K562 (cell line): ENCODE data around the gene ENG. TPM values are rescaled to one million over a fixed set of nuclear protein-coding genes. Genes with fewer than 3 reads are reported as not detected.

Experiments used
- ARNT ChIP-seq, 2 experiments: fragments of 450-650 bp; IDR thresholded peaks; 2 replicates each; pipeline ENCODE4 v1.6.1; 2016; ENCODE audit warnings: mild to moderate bottlenecking in 1 of 2
- CREM ChIP-seq: IDR thresholded peaks from 2 replicates; pipeline ENCODE4 v1.6.1; 2014; ENCODE audit warnings: antibody characterized with exemption, low read depth
- ELF2 ChIP-seq: fragments of 250-450 bp; sonication (Bioruptor Pico); IDR thresholded peaks from 2 replicates; pipeline ENCODE4 v1.5.0; 2021; ENCODE audit warnings: mild to moderate bottlenecking
- HNRNPUL1 ChIP-seq: fragments of 200-400 bp; formaldehyde crosslinking; IDR thresholded peaks from 2 replicates; pipeline ENCODE4 v1.6.1; 2017; ENCODE audit warnings: low read length
- NR2F6 ChIP-seq: fragments of 450-650 bp; formaldehyde crosslinking; IDR thresholded peaks from 2 replicates; pipeline ENCODE4 v1.4.0; 2020; ENCODE audit warnings: mild to moderate bottlenecking
- PRMT5 ChIP-seq: sonication (generic); formaldehyde crosslinking; IDR thresholded peaks from 2 replicates; pipeline ENCODE4 v1.5.0; 2020; ENCODE audit warnings: missing genetic modification reagents
- ZNF232 ChIP-seq: sonication (generic); formaldehyde crosslinking; IDR thresholded peaks from 2 replicates; pipeline ENCODE4 v1.8.0; 2022; ENCODE audit warnings: mild to moderate bottlenecking, missing genetic modification reagents
- ZNF551 ChIP-seq: fragments of 250-450 bp; sonication (Bioruptor Pico); IDR thresholded peaks from 2 replicates; pipeline ENCODE4 v1.5.0; 2021; ENCODE audit warnings: mild to moderate bottlenecking, moderate library complexity
- polyA plus RNA-seq, 8 experiments: library from polyadenylated mRNA; depleted of rRNA in 4 of 8; stranded (reverse) in 5 of 8; unstranded in 3 of 8; fragments of >200 nt; fragmentation: Nextera tagmentation in 2 of 8; fragmentation: Illumina TruSeq in 1 of 8; extraction: Ambion mirVana in 2 of 8; extraction: Trizol in 1 of 8; gene quantifications; 2 replicates each; pipeline versions ENCODE4 v1.2.1 to v1.2.3, GENCODE V29; 2011 to 2014; ENCODE audit warnings: inconsistent platforms in 1 of 8, missing spikeins in 1 of 8
- total RNA-seq, 7 experiments: library from RNA; depleted of rRNA in 6 of 7; stranded (reverse); fragments of >200 nt in 6 of 7; fragmentation: Illumina TruSeq in 2 of 7; extraction: Trizol in 2 of 7; gene quantifications; 2 replicates each; pipeline versions ENCODE4 v1.2.1 to v1.2.3, GENCODE V29; 2011 to 2021; ENCODE audit warnings: low replicate concordance in 1 of 7
- TF ChIP-seq, protein P1 (sequence below): fragments of 250-450 bp; sonication (Bioruptor Pico); IDR thresholded peaks from 2 replicates; pipeline ENCODE4 v1.5.0; 2021; ENCODE audit warnings: mild to moderate bottlenecking, moderate library complexity
- TF ChIP-seq, protein P2 (sequence below): sonication (generic); formaldehyde crosslinking; IDR thresholded peaks from 2 replicates; pipeline ENCODE4 v1.8.1; 2023; ENCODE audit warnings: mild to moderate bottlenecking, missing genetic modification reagents
- TF ChIP-seq, protein P3 (sequence below): fragments of 250-450 bp; sonication (Bioruptor Pico); IDR thresholded peaks from 2 replicates; pipeline ENCODE4 v1.8.0; 2021; ENCODE audit warnings: mild to moderate bottlenecking, moderate library complexity
- TF ChIP-seq, protein P4 (sequence below): fragments of 450-650 bp; conservative IDR thresholded peaks from 2 replicates; pipeline ENCODE4 v1.6.1; 2016; ENCODE audit warnings: missing genetic modification characterization, low read depth, mild to moderate bottlenecking, control low read depth, missing compliant biosample characterization
- TF ChIP-seq, protein P5 (sequence below): fragments of 200-800 bp; sonication (Bioruptor generic); IDR thresholded peaks from 2 replicates; pipeline ENCODE4 v1.6.1; 2016; ENCODE audit warnings: missing genetic modification characterization, missing compliant biosample characterization

The ENG gene
- total and polyA plus RNA-seq, 9 of the 15 experiments (the other 6 are each of a cell fraction or from before 2014, with no cell fraction given), result 0.04 to 0.40 (median 0.14) TPM; not detected in 1

DNA sequence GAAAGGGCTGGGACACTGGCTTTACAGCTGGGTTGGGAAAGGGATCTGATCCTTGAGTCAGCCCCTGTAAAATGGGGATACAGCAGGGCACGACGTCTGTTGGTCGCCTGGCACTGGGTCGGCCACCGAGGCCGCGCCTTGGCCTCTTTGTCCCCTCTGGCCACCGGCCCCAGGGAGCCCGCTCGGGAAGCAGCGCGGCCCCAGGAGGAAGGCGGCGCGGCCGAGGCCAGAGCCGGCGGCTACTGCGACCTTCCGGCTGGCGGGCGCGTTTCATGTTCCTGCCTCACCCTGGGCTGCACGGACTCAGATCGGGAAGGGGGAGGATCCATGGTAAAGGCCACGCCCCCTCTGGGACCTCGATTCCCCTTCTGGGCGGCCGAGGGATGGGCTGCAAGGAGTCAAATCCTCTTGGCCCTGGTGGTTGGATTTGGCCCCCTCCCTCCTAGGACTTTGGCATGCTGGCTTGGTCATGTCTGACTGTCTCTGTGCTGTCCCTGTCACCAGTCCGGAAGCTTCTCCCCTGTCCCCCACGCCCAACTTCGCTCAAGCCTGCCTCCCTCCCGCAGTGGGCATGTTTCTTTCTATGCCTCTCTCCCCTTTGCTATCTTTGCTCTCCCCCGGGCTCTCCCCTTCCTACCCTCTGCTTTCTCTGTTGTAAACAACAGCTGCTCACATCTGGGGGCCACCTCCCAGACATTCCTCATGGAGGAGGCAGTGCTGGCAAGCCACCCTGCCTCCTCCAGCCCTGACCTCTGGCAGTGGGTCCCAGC, 26.0 kb downstream of the ENG start (continued):
- TF ChIP-seq ELF2 (CRISPR knock-in tag) (no peak), ZNF551 (CRISPR knock-in tag) (no peak), PRMT5 (CRISPR knock-in tag) (no peak), HNRNPUL1 (no peak), ARNT (IDR thresholded peaks at IDR 0.05) (no peak), CREM (no peak), NR2F6 (CRISPR knock-in tag) (no peak), ZNF232 (CRISPR knock-in tag) (no peak)
- TF ChIP-seq, protein P1, sequence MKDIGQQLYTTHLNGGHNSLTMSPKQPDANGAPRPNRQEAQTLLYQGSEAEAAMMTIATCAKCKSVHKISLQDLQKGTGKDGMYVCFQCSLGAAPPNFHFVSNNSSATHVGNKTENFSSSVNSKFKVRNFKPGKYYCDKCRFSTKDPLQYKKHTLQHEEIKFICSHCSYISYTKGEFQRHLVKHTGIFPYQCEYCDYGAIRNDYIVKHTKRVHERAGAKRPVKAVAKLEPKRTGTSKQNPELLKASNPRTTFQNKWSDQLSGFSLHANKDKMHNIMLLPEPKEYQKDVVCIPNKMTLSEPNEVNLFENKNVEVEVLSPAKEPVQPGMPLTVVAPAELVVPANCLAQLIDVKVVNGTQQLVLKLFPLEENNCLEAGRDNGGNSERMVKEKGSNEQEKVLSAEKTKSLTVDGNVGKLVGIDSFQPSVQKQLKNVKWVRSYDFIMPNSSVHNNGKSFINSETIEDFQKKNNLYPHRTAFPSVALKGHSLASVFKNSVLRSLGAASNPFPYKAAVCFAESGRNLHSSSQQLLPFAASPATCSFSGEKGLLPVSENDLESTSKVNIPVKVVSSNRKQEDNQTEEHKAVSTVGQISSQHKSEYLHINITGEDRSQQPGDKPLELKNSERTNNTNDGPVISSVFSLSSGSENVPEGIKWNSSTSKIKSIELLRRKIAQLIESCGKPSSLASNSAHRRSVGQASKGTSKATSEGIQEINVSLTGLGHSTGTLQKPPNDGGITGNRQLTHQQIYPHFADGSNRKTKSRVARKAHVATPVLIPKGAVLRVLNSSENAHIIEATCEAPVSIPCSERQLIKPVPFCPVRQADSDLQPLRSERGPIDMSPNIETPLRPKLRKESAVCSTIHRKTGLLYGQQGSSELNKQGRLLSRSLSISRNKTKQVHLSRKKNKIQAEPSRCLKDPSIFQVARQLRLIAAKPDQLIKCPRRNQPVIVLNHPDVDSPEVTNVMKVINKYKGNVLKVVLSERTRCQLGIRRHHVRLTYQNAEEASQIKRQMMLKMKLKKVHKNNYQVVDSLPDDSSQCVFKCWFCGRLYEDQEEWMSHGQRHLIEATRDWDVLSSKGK (CRISPR knock-in tag), result no peak
- TF ChIP-seq, protein P2, sequence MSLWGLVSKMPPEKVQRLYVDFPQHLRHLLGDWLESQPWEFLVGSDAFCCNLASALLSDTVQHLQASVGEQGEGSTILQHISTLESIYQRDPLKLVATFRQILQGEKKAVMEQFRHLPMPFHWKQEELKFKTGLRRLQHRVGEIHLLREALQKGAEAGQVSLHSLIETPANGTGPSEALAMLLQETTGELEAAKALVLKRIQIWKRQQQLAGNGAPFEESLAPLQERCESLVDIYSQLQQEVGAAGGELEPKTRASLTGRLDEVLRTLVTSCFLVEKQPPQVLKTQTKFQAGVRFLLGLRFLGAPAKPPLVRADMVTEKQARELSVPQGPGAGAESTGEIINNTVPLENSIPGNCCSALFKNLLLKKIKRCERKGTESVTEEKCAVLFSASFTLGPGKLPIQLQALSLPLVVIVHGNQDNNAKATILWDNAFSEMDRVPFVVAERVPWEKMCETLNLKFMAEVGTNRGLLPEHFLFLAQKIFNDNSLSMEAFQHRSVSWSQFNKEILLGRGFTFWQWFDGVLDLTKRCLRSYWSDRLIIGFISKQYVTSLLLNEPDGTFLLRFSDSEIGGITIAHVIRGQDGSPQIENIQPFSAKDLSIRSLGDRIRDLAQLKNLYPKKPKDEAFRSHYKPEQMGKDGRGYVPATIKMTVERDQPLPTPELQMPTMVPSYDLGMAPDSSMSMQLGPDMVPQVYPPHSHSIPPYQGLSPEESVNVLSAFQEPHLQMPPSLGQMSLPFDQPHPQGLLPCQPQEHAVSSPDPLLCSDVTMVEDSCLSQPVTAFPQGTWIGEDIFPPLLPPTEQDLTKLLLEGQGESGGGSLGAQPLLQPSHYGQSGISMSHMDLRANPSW (CRISPR knock-in tag), result no peak
- TF ChIP-seq, protein P3, sequence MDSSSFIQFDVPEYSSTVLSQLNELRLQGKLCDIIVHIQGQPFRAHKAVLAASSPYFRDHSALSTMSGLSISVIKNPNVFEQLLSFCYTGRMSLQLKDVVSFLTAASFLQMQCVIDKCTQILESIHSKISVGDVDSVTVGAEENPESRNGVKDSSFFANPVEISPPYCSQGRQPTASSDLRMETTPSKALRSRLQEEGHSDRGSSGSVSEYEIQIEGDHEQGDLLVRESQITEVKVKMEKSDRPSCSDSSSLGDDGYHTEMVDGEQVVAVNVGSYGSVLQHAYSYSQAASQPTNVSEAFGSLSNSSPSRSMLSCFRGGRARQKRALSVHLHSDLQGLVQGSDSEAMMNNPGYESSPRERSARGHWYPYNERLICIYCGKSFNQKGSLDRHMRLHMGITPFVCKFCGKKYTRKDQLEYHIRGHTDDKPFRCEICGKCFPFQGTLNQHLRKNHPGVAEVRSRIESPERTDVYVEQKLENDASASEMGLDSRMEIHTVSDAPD (CRISPR knock-in tag), result no peak
- TF ChIP-seq, protein P4, sequence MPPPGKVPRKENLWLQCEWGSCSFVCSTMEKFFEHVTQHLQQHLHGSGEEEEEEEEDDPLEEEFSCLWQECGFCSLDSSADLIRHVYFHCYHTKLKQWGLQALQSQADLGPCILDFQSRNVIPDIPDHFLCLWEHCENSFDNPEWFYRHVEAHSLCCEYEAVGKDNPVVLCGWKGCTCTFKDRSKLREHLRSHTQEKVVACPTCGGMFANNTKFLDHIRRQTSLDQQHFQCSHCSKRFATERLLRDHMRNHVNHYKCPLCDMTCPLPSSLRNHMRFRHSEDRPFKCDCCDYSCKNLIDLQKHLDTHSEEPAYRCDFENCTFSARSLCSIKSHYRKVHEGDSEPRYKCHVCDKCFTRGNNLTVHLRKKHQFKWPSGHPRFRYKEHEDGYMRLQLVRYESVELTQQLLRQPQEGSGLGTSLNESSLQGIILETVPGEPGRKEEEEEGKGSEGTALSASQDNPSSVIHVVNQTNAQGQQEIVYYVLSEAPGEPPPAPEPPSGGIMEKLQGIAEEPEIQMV (tag), result no peak
- TF ChIP-seq, protein P5, sequence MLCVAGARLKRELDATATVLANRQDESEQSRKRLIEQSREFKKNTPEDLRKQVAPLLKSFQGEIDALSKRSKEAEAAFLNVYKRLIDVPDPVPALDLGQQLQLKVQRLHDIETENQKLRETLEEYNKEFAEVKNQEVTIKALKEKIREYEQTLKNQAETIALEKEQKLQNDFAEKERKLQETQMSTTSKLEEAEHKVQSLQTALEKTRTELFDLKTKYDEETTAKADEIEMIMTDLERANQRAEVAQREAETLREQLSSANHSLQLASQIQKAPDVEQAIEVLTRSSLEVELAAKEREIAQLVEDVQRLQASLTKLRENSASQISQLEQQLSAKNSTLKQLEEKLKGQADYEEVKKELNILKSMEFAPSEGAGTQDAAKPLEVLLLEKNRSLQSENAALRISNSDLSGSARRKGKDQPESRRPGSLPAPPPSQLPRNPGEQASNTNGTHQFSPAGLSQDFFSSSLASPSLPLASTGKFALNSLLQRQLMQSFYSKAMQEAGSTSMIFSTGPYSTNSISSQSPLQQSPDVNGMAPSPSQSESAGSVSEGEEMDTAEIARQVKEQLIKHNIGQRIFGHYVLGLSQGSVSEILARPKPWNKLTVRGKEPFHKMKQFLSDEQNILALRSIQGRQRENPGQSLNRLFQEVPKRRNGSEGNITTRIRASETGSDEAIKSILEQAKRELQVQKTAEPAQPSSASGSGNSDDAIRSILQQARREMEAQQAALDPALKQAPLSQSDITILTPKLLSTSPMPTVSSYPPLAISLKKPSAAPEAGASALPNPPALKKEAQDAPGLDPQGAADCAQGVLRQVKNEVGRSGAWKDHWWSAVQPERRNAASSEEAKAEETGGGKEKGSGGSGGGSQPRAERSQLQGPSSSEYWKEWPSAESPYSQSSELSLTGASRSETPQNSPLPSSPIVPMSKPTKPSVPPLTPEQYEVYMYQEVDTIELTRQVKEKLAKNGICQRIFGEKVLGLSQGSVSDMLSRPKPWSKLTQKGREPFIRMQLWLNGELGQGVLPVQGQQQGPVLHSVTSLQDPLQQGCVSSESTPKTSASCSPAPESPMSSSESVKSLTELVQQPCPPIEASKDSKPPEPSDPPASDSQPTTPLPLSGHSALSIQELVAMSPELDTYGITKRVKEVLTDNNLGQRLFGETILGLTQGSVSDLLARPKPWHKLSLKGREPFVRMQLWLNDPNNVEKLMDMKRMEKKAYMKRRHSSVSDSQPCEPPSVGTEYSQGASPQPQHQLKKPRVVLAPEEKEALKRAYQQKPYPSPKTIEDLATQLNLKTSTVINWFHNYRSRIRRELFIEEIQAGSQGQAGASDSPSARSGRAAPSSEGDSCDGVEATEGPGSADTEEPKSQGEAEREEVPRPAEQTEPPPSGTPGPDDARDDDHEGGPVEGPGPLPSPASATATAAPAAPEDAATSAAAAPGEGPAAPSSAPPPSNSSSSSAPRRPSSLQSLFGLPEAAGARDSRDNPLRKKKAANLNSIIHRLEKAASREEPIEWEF, result no peak
